SHP77 treated with DMSO at 0.1 percent for 48 hours (cell line): ENCODE results near the gene TEX52.
"Not testable (repeated sequence)": the region's sequence is repeated elsewhere in the genome, so short reads cannot be mapped to it uniquely, and the experiment has no call there.

ENCODE experiments used
- DNase-seq: peaks from one replicate; lab custom pipeline; 2025; lab: John Stamatoyannopoulos, UW

The TEX52 gene

GRCh38 chr12:2857021-2857431 lies at the start of gene TEX52:
TSS of gene TEX52 (minus strand) at chr12:2857039. CDS start at chr12:2857026, 13 bp downstream.
- no peak for DNase-seq

GRCh38 chr12:2904260-2904659 lies 47.4 kb upstream of the TEX52 start:
- DNase-seq, result no peak

- DNase-seq, result no peak
These were observed 45.5 kb upstream of the TEX52 start for GRCh38 chr12:2902272-2902880.

- no peak for DNase-seq
These were observed 43.8 kb upstream of the TEX52 start for GRCh38 chr12:2900642-2901041.

GRCh38 chr12:2897418-2897817 lies 40.6 kb upstream of the TEX52 start:
- DNase-seq, result no peak

GRCh38 chr12:2895511-2895910 lies 38.7 kb upstream of the TEX52 start:
- no peak for DNase-seq

GRCh38 chr12:2895051-2895451 lies 38.2 kb upstream of the TEX52 start:
- no peak for DNase-seq

GRCh38 chr12:2893007-2893406 lies 36.2 kb upstream of the TEX52 start:
- DNase-seq, result no peak

GRCh38 chr12:2892246-2892645 lies 35.4 kb upstream of the TEX52 start:
- no peak for DNase-seq

GRCh38 chr12:2891240-2892053 lies 34.6 kb upstream of the TEX52 start:
- DNase-seq, result no peak

GRCh38 chr12:2890388-2891239 lies 33.8 kb upstream of the TEX52 start, which contains the start of gene TULP3:
TSS of gene TULP3 (plus strand) at chr12:2890891. CDS start at chr12:2890948, 57 bp downstream.
- DNase-seq, result peak; percentile 75

- no peak for DNase-seq
These were observed 33.2 kb upstream of the TEX52 start for GRCh38 chr12:2890001-2890387.

- no peak for DNase-seq
These were observed 30.1 kb upstream of the TEX52 start for GRCh38 chr12:2886768-2887450.

- no peak for DNase-seq
These were observed 28.0 kb upstream of the TEX52 start for GRCh38 chr12:2884810-2885209.

GRCh38 chr12:2879853-2880252 lies 23.0 kb upstream of the TEX52 start:
- no peak for DNase-seq

- no peak for DNase-seq
These were observed 21.3 kb upstream of the TEX52 start for GRCh38 chr12:2877953-2878732.

GRCh38 chr12:2877047-2877952 lies 20.5 kb upstream of the TEX52 start, which contains the start of the genes FOXM1 and RHNO1:
TSS of gene FOXM1 (minus strand) at chr12:2877174. CDS start at chr12:2874478, 2,696 bp downstream.
TSS of gene RHNO1 (plus strand) at chr12:2877223. CDS start at chr12:2885367, 8,144 bp downstream.
- DNase-seq, result peak; percentile 15

GRCh38 chr12:2876431-2877046 lies 19.7 kb upstream of the TEX52 start:
- DNase-seq, result no peak

GRCh38 chr12:2868986-2869632 lies 12.3 kb upstream of the TEX52 start:
- not testable (repeated sequence) for DNase-seq
